22Rv1 (cell line): Measurements from ENCODE around the gene SUCLG2.

Experiments
- CTCF ChIP-seq: fragments of 450-650 bp; IDR thresholded peaks from 2 replicates; pipeline ENCODE4 v1.5.1; 2017; ENCODE audit warnings: mild to moderate bottlenecking
- ZFX ChIP-seq: fragments of 450-650 bp; IDR thresholded peaks from 2 replicates; pipeline ENCODE4 v1.6.1; 2017; ENCODE audit warnings: antibody characterized with exemption, borderline replicate concordance

GRCh38 chr3:67605377-67605776 is 49.0 kb downstream of the SUCLG2 start:
- TF ChIP-seq CTCF (no peak), ZFX (no peak)
